Esophagus squamous epithelium (tissue), 5 donors: ENCODE results near the gene GGCT. TPM values are rescaled to one million over a fixed set of nuclear protein-coding genes. Genes with fewer than 3 reads are reported as not detected.
A peak's percentile ranks its signal among the peaks of the same experiment; 100 is the strongest.

ENCODE experiments used
- DNase-seq: peaks from one replicate; lab custom pipeline; 2025; lab: John Stamatoyannopoulos, UW
- H3K27ac ChIP-seq, 4 donors: fragments of 200-600 bp; sonication (generic); one replicate each; pipeline ENCODE4 v1.5.1; 2016 to 2019; ENCODE audit warnings: mild to moderate bottlenecking in 1 of 4
- H3K27me3 ChIP-seq, 4 donors: fragments of 200-600 bp; sonication (generic); 1 replicate in 3 of 4; 2 replicates in 1 of 4; pipeline versions ENCODE4 v1.5.1 to v1.6.0; 2017 to 2021; ENCODE audit warnings: antibody characterized with exemption in 1 of 4
- H3K36me3 ChIP-seq, 3 donors: fragments of 200-600 bp; sonication (generic); one replicate each; pipeline ENCODE4 v1.5.1; 2016 to 2019
- H3K4me1 ChIP-seq, 3 donors: fragments of 200-600 bp; sonication (generic); one replicate each; pipeline ENCODE4 v1.5.1; 2017 to 2019
- H3K4me3 ChIP-seq, 4 donors: fragments of 200-600 bp; sonication (generic); 1 replicate in 3 of 4; 2 replicates in 1 of 4; pipeline ENCODE4 v1.5.1; 2016 to 2019; ENCODE audit warnings: mild to moderate bottlenecking in 2 of 4, moderate library complexity in 1 of 4
- H3K9me3 ChIP-seq, 3 donors: fragments of 200-600 bp; sonication (generic); one replicate each; pipeline ENCODE4 v1.5.1; 2016 to 2019
- CTCF ChIP-seq, 6 experiments: fragments of 450-650 bp in 4 of 6; fragments of 200-600 bp in 2 of 6; sonication (generic) in 2 of 6; IDR thresholded peaks; one replicate each; pipeline ENCODE4 v1.5.1; 2016 to 2019; ENCODE audit warnings: antibody characterized with exemption in 6 of 6, mild to moderate bottlenecking in 4 of 6, moderate library complexity in 4 of 6
- POLR2A ChIP-seq, 4 donors: fragments of 450-650 bp; IDR thresholded peaks; one replicate each; pipeline ENCODE4 v1.6.1; 2017; ENCODE audit warnings: antibody characterized with exemption in 4 of 4, mild to moderate bottlenecking in 4 of 4, moderate library complexity in 3 of 4
- WGBS, 2 donors: methylation state at CpG; one replicate each; pipeline ENCODE4 v1.1.5; 2018; 5-methylcytosine and 5-hydroxymethylcytosine counted together
- intact Hi-C: fragments of 100-400 bp; cut with DNase I; formaldehyde crosslinking; loops from one replicate; pipeline ENCODE4 v1.15.0; 2022
- total RNA-seq, 4 donors: library from RNA; depleted of rRNA; stranded (reverse); fragments of >200 nt; gene quantifications; one replicate each; pipeline ENCODE4 v1.1.0, GENCODE V29; 2016
- donor health status: DM: yes; HTN: yes; CAD: no.

The GGCT gene
- 10 to 100 TPM; 42.3 to 74.9 (median 63.9) TPM for total RNA-seq

GRCh38 chr7:30504301-30505173 lies at the start of gene GGCT:
GGCT (minus strand) TSS chr7:30504829; CDS start chr7:30504709, 120 bp downstream.
- intact Hi-C loops = no loop called here
- DNase-seq = peak; percentile 91
- peak within 1 kb of the TSS; percentile 87 to 94 (median 90) for H3K27ac ChIP-seq
- no peaks in the 10 kb centered on the region for H3K27me3 ChIP-seq
- H3K4me1 ChIP-seq = peaks cover 20 to 58% (median 24%) of the 10 kb centered on the region in 3 donors
- H3K4me3 ChIP-seq = peak within 1 kb of the TSS; percentile 71 to 84 (median 76)
- H3K9me3 ChIP-seq = no peaks in the 10 kb centered on the region
- TF ChIP-seq CTCF (IDR thresholded peaks at IDR 0.05) (peak in 2 of 6 experiments; percentile 8 to 9), POLR2A (IDR thresholded peaks at IDR 0.05) (peak in 3 of 4 donors; percentile 42 to 76 (median 54))
- no peaks in the 10 kb centered on the region for H3K36me3 ChIP-seq
- 0 to 2% methylated on average over 1 to 6 of the region's 64 CpGs for WGBS, 2 donors

GRCh38 chr7:30553546-30553945 lies 48.9 kb upstream of the GGCT start:
- no peak for DNase-seq
- Histone ChIP-seq H3K27me3 (no peaks in the 10 kb centered on the region), H3K27ac (no peak overlapping the region), H3K4me1 (peaks cover 9 to 50% (median 21%) of the 10 kb centered on the region in 3 donors), H3K36me3 (peaks cover 0 to 4% (median 4%) of the 10 kb centered on the region in 3 donors), H3K4me3 (no peak overlapping the region), H3K9me3 (no peaks in the 10 kb centered on the region)
- TF ChIP-seq CTCF (IDR thresholded peaks at IDR 0.05) (no peak), POLR2A (IDR thresholded peaks at IDR 0.05) (no peak)
- WGBS, 2 donors = 66 to 74% methylated on average over 3 of the region's 3 CpGs
- intact Hi-C loops = loop anchor here (10.0 kb wide), 1 partner anchor 279 kb away; no protein-coding TSS in a partner anchor

GRCh38 chr7:30553141-30553540 lies 48.5 kb upstream of the GGCT start:
- no peaks in the 10 kb centered on the region for H3K27me3 ChIP-seq
- intact Hi-C loops = loop anchor here (10.0 kb wide), 1 partner anchor 278 kb away; no protein-coding TSS in a partner anchor
- H3K4me3 ChIP-seq = no peak overlapping the region
- no peak for DNase-seq
- H3K4me1 ChIP-seq = peaks cover 9 to 51% (median 21%) of the 10 kb centered on the region in 3 donors
- TF ChIP-seq CTCF (IDR thresholded peaks at IDR 0.05) (no peak), POLR2A (IDR thresholded peaks at IDR 0.05) (no peak)
- no peak overlapping the region for H3K27ac ChIP-seq
- H3K9me3 ChIP-seq = no peaks in the 10 kb centered on the region
- H3K36me3 ChIP-seq = peaks cover 0 to 4% (median 4%) of the 10 kb centered on the region in 3 donors

- 35 to 45% methylated on average over 1 of the region's 1 CpG for WGBS, 2 donors
- peaks cover 9 to 50% (median 21%) of the 10 kb centered on the region in 3 donors for H3K4me1 ChIP-seq
Measured at GRCh38 chr7:30552330-30552729, 47.7 kb upstream of the GGCT start.

More at GRCh38 chr7:30552330-30552729, 47.7 kb upstream of the GGCT start:
- H3K27me3 ChIP-seq = no peaks in the 10 kb centered on the region
- TF ChIP-seq CTCF (IDR thresholded peaks at IDR 0.05) = no peak
- TF ChIP-seq POLR2A (IDR thresholded peaks at IDR 0.05) = no peak
- intact Hi-C loops = loop anchor here (10.0 kb wide), 1 partner anchor 278 kb away; no protein-coding TSS in a partner anchor
- peaks cover 0 to 4% (median 0%) of the 10 kb centered on the region in 3 donors for H3K36me3 ChIP-seq
- no peak for DNase-seq
- no peak overlapping the region for H3K27ac ChIP-seq
- no peak overlapping the region for H3K4me3 ChIP-seq
- H3K9me3 ChIP-seq = no peaks in the 10 kb centered on the region
